Karpas-422 (cell line): ENCODE data around the gene IQCN. TPM values are rescaled to one million over a fixed set of nuclear protein-coding genes. Genes with fewer than 3 reads are reported as not detected.

Source experiments
- DNase-seq: peaks from one replicate; pipeline ENCODE4 v3.0.0-alpha.2; 2015
- H2AFZ ChIP-seq: fragments of 200-600 bp; sonication (generic); 2 replicates; pipeline ENCODE4 v1.6.1; 2014; ENCODE audit warnings: antibody characterized with exemption, low read length, mixed read lengths
- H3K27ac ChIP-seq: fragments of 200-600 bp; sonication (generic); 2 replicates; pipeline ENCODE4 v1.5.1; 2014; ENCODE audit warnings: mild to moderate bottlenecking, low read length, moderate library complexity
- H3K27me3 ChIP-seq: fragments of 200-600 bp; sonication (generic); 2 replicates; pipeline ENCODE4 v1.6.1; 2014; ENCODE audit warnings: low read length, mixed read lengths
- H3K36me3 ChIP-seq: fragments of 200-600 bp; sonication (generic); 2 replicates; pipeline ENCODE4 v1.6.1; 2014; ENCODE audit warnings: low read length, mixed read lengths; ENCODE audit not compliant: insufficient read depth
- H3K4me1 ChIP-seq: fragments of 200-600 bp; sonication (generic); 2 replicates; pipeline ENCODE4 v1.6.1; 2014; ENCODE audit warnings: mild to moderate bottlenecking, low read length, mixed read lengths
- H3K4me2 ChIP-seq: fragments of 200-600 bp; sonication (generic); 2 replicates; pipeline ENCODE4 v1.6.1; 2014; ENCODE audit warnings: low read length, low read depth, mild to moderate bottlenecking; ENCODE audit not compliant: poor library complexity, severe bottlenecking
- H3K4me3 ChIP-seq: fragments of 200-600 bp; sonication (generic); 2 replicates; pipeline ENCODE4 v1.5.1; 2014; ENCODE audit warnings: mild to moderate bottlenecking, antibody characterized with exemption, low read length, mixed read lengths
- H3K79me2 ChIP-seq: fragments of 200-600 bp; sonication (generic); 2 replicates; pipeline ENCODE4 v1.6.1; 2014; ENCODE audit warnings: mild to moderate bottlenecking, low read length, mixed read lengths
- H3K9ac ChIP-seq: fragments of 200-600 bp; sonication (generic); 2 replicates; pipeline ENCODE4 v1.6.0; 2014; ENCODE audit warnings: low read length
- H3K9me2 ChIP-seq: fragments of 200-600 bp; sonication (generic), shearing (Covaris generic); replicated peaks from 2 replicates; pipeline ENCODE4 v1.6.0; 2014; ENCODE audit warnings: mild to moderate bottlenecking, low read length, moderate library complexity; ENCODE audit not compliant: insufficient read depth
- H3K9me3 ChIP-seq: fragments of 300-700, 200-600 bp; sonication (generic); 2 replicates; pipeline ENCODE4 v1.6.1; 2014; ENCODE audit warnings: low read length, mixed read lengths
- H4K20me1 ChIP-seq: fragments of 200-600 bp; sonication (generic); 2 replicates; pipeline ENCODE4 v1.6.1; 2014; ENCODE audit warnings: mild to moderate bottlenecking, antibody characterized with exemption, low read length, low read depth; ENCODE audit not compliant: insufficient read depth
- total RNA-seq: library from RNA; depleted of rRNA; stranded (reverse); fragments of >200 nt; shearing (Covaris generic); gene quantifications from 2 replicates; pipeline ENCODE4 v1.2.3, GENCODE V29; 2014; ENCODE audit warnings: low replicate concordance

The IQCN gene
- total RNA-seq, 1 experiment from 2014 or later = 0.37 TPM

DNA sequence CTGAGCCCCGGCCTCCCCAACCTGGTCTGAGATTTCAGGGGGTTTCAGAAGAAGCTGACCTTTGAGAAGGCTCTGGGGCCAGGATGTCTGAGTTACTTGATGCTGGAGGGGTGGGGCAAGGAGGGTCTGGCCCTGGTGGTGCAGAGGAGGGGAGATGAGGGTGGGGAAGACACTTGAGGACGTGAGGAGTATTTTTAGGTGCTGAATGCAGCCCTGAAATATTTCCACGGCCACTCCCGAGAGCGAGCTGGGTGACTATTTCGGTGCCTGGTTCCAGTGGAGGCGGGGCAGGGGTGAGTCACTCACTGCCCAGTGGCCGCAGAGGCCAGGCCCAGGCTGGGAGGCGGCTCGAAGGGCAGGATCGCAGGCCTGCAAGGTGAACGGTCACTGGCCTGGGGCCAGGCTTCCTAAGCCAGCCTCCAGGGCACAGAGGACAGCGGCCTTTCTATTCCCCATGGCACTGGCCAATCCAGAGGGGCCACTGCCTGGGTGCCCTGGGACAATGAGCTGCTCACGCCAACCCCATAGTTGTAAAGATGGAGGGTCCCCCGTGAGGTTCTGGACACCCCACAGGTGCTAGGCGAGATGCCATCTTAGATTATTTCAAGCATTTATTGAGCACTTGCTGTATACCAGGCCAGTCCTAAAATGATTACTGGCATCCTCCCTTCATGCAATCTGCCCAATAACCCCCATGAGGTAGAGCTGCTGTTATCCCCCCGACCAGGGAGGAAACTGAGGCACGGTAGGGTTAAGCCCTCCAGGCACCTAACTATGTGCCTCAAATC is 26.9 kb upstream of the IQCN start:
- no peak overlapping the region for H3K4me3 ChIP-seq
- no peaks in the 10 kb centered on the region for H3K9me2 ChIP-seq
- H3K27me3 ChIP-seq = no peaks in the 10 kb centered on the region
- no peak overlapping the region for H3K4me2 ChIP-seq
- no peak overlapping the region for H3K9ac ChIP-seq
- no peaks in the 10 kb centered on the region for H3K36me3 ChIP-seq
- no peaks in the 10 kb centered on the region for H3K9me3 ChIP-seq
- no peaks in the 10 kb centered on the region for H4K20me1 ChIP-seq
- H3K27ac ChIP-seq = no peak overlapping the region
- DNase-seq = no peak
- H3K4me1 ChIP-seq = peaks cover 27% of the 10 kb centered on the region
- no peaks in the 10 kb centered on the region for H3K79me2 ChIP-seq
- H2AFZ ChIP-seq = no peak overlapping the region

DNA sequence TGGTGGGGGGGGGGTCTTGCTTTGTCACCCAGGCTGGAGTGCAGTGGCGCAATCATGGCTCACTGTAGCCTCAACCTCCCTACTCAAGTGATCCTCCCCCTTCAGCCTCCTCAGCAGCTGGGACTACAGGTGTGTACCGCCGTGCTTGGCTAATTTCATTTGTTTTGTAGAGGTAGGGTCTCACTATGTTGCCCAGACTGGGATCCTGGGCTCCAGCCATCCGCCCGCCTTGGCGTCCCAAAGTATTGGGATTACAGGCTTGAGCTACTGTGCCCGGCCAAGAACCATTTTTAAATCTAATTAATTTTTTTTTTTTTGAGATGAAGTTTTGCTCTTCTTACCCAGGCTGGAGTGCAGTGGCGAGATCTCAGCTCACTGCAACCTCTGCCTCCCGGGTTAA is 25.4 kb upstream of the IQCN start:
- no peaks in the 10 kb centered on the region for H3K27me3 ChIP-seq
- no peak overlapping the region for H3K4me3 ChIP-seq
- DNase-seq = no peak
- no peaks in the 10 kb centered on the region for H3K9me2 ChIP-seq
- no peak overlapping the region for H3K4me2 ChIP-seq
- no peak overlapping the region for H3K9ac ChIP-seq
- H3K27ac ChIP-seq = no peak overlapping the region
- peaks cover 12% of the 10 kb centered on the region for H3K4me1 ChIP-seq
- no peaks in the 10 kb centered on the region for H3K9me3 ChIP-seq
- H3K36me3 ChIP-seq = no peaks in the 10 kb centered on the region
- no peak overlapping the region for H2AFZ ChIP-seq
- no peaks in the 10 kb centered on the region for H4K20me1 ChIP-seq
- H3K79me2 ChIP-seq = no peaks in the 10 kb centered on the region

DNA sequence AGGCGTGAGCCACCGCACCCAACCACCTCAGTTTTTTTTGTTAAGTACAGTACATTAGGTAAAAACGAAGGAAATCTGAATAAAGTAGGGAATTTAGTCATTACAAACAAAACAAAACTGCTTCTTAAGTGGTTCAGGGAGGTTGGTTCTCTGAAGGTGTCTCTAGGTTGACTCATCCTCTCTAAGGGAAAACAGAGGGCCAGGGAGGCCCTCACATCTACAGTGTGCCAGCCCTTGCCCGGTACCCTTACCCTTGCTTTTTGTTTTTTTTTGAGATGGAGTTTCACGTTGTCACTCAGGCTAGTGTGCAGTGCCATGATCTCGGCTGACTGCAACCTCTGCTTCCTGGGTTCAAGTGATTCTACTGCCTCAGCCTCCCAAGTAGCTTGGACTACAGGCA is 24.3 kb upstream of the IQCN start:
- Histone ChIP-seq H4K20me1 (no peaks in the 10 kb centered on the region), H3K4me1 (peaks cover 2% of the 10 kb centered on the region), H2AFZ (no peak overlapping the region), H3K9me3 (no peaks in the 10 kb centered on the region), H3K79me2 (no peaks in the 10 kb centered on the region), H3K4me3 (no peak overlapping the region), H3K9ac (no peak overlapping the region), H3K27ac (no peak overlapping the region), H3K9me2 (no peaks in the 10 kb centered on the region), H3K27me3 (no peaks in the 10 kb centered on the region), H3K36me3 (no peaks in the 10 kb centered on the region), H3K4me2 (no peak overlapping the region)
- no peak for DNase-seq

DNA sequence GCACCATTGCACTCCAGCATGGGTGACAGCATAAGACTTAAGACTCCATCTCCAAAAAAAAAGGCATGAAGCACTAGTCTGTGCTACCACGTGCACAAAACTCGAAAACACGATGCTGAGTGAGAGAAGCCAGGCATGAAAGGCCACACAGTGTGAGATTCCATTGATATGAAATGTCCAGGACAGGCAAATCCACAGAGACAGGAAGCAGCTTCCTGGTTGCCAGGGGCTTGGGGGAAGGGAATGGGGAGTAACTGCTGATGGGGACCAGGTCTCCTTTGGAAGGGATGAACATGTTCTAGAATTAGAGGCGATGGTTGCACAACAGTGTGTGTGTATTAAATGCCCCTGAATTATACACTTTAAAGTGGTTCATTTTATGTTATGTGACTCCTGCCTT is 23.1 kb upstream of the IQCN start:
- Histone ChIP-seq H3K9me3 (no peaks in the 10 kb centered on the region), H3K27ac (no peak overlapping the region), H3K4me1 (peaks cover 12% of the 10 kb centered on the region), H3K9me2 (no peaks in the 10 kb centered on the region), H3K27me3 (no peaks in the 10 kb centered on the region), H3K4me3 (no peak overlapping the region), H2AFZ (no peak overlapping the region), H3K36me3 (no peaks in the 10 kb centered on the region), H3K9ac (no peak overlapping the region), H3K79me2 (no peaks in the 10 kb centered on the region), H3K4me2 (no peak overlapping the region), H4K20me1 (no peaks in the 10 kb centered on the region)
- no peak for DNase-seq

DNA sequence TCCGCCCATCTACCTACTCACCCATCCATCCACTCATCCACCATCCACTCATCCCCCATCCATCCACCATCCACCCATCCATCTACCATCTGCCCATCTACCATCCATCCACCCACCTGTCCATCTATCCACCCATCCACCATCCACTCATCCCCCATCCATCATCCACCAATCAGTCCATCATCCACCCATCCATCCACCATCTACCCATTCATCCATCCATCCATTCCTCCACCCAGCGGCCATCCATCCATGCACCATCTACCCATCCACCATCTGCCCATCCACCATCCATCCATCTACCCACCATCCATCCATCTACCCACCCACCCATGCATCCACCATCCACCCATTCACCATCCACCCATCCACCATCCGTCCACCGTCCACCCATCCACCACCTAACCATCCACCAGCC is 20.8 kb upstream of the IQCN start:
- no peaks in the 10 kb centered on the region for H3K27me3 ChIP-seq
- no peaks in the 10 kb centered on the region for H3K9me3 ChIP-seq
- H3K79me2 ChIP-seq = no peaks in the 10 kb centered on the region
- H3K9me2 ChIP-seq = no peaks in the 10 kb centered on the region
- H3K4me2 ChIP-seq = no peak overlapping the region
- no peaks in the 10 kb centered on the region for H4K20me1 ChIP-seq
- peaks cover 31% of the 10 kb centered on the region for H3K4me1 ChIP-seq
- no peak for DNase-seq
- H3K27ac ChIP-seq = no peak overlapping the region
- H2AFZ ChIP-seq = no peak overlapping the region
- no peaks in the 10 kb centered on the region for H3K36me3 ChIP-seq
- H3K9ac ChIP-seq = no peak overlapping the region
- H3K4me3 ChIP-seq = no peak overlapping the region

DNA sequence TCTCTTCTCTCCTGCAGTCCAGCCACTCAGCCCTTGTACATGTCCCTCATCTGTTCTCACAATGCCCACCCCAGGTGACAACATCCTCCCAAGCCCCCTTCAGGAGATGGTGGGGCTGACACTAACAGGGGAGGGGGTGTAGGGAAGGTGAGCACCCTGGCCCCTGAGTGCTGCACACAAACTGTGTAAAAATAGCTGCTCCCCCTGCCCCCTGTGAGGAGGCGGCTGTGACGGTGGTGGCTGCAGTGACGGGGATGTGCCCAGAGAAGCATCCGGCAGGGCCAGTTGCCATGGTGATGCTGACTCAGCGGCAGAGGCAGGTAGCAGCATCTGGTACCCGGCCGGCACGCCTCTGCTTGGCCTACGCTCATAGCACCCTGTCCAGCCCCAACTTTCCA is 20.2 kb upstream of the IQCN start:
- no peaks in the 10 kb centered on the region for H3K9me2 ChIP-seq
- no peaks in the 10 kb centered on the region for H3K9me3 ChIP-seq
- H4K20me1 ChIP-seq = no peaks in the 10 kb centered on the region
- no peak overlapping the region for H3K27ac ChIP-seq
- no peak overlapping the region for H3K9ac ChIP-seq
- H3K79me2 ChIP-seq = no peaks in the 10 kb centered on the region
- DNase-seq = peak; percentile 76
- no peak overlapping the region for H2AFZ ChIP-seq
- no peaks in the 10 kb centered on the region for H3K36me3 ChIP-seq
- no peak overlapping the region for H3K4me3 ChIP-seq
- peaks cover 31% of the 10 kb centered on the region for H3K4me1 ChIP-seq
- no peaks in the 10 kb centered on the region for H3K27me3 ChIP-seq
- H3K4me2 ChIP-seq = no peak overlapping the region

DNA sequence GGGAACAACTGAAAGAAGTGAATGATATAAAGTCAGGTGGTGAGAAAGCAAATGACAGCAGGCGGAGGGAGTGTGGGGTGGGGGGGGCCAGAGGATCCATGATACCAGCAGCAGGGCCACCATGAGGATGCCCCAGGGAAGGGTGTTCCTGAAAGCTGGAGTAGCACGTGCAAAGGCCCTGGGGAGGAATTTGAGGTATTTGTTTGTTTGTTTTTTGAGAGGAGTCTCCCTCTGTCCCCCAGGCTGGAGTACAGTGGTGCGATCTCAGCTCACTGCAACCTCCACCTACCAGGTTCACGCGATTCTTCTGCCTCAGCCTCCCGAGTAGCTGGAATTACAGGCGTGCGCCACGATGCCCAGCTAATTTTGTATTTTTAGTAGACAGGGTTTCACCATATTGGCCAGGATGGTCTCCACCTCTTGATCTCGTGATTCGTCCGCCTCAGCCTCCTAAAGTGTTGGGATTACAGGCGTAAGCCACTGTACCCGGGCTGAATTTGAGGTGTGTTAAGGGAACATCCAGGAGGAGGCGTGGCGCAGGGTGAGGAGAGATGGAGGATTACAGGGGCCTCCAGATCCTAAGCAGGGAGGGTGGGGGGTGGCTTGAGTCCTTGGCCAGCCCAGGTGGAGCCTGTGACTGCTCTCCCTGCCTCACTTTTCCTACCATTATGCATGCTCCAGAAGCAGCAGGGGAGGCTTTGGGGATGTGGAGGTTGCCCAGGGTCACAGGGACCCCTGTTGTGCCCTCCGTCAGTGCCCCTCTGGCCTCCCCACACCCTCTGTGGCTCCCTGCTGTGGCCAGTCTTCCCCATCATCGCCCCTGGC is 19.6 kb upstream of the IQCN start:
- H3K4me3 ChIP-seq = no peak overlapping the region
- no peaks in the 10 kb centered on the region for H3K9me2 ChIP-seq
- no peak overlapping the region for H3K27ac ChIP-seq
- H3K4me1 ChIP-seq = peaks cover 31% of the 10 kb centered on the region
- no peaks in the 10 kb centered on the region for H3K9me3 ChIP-seq
- no peaks in the 10 kb centered on the region for H3K27me3 ChIP-seq
- H2AFZ ChIP-seq = no peak overlapping the region
- no peak overlapping the region for H3K4me2 ChIP-seq
- no peaks in the 10 kb centered on the region for H3K36me3 ChIP-seq
- H4K20me1 ChIP-seq = no peaks in the 10 kb centered on the region
- no peaks in the 10 kb centered on the region for H3K79me2 ChIP-seq
- no peak for DNase-seq
- 0 out of 2 replicates have a peak overlapping the region, but pooled peaks have one; percentile 78 for H3K9ac ChIP-seq

DNA sequence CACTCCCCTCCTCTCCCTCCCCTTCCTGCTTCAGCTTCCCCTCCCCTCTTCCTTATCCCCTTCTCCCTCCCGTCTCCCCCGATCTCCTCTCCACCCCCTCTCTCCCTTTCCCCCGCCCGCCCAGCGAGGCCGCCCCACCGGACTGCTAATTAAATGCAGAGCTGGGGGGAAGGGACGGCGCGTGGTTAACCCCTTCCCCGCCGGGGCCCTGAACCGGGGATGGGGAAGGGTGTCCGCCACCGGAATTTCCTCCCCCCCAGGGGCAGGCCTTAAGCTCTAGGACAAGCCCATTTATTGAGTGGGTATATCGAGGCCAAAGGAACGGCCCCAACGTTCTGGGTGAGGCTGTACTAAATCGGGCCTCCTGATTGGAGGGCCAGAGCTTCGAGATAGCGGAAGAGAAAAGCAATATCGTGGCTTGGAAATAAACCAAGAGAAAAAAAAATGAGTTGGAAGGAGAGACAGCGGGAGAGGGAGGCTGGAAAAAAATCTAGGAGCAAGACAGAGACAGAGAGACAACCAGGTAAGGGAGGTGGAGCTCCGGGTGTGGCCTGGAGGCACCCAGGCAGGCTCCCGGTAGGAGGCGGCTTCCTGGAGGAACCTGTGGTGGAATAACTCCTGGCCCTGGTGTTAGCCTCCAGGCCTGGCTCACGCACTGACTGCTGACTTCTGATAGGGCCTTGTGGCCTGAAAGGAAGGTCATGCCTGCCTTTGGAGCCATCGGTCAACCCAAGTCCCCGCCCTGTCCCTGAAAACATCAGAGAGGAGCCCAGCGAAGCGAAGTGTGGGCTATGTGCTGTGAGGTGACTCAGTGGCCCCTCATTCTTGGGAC is 18.8 kb upstream of the IQCN start:
- Histone ChIP-seq H3K4me2 (peak overlapping the region; percentile 79), H3K27ac (no peak overlapping the region), H3K4me1 (peaks cover 31% of the 10 kb centered on the region), H3K9ac (peak overlapping the region; percentile 78), H3K79me2 (no peaks in the 10 kb centered on the region), H3K4me3 (peak overlapping the region; percentile 69), H3K27me3 (no peaks in the 10 kb centered on the region), H3K9me3 (no peaks in the 10 kb centered on the region), H2AFZ (peak overlapping the region; percentile 67; the same call in 1 of the 2 replicates), H3K36me3 (no peaks in the 10 kb centered on the region), H3K9me2 (no peaks in the 10 kb centered on the region), H4K20me1 (no peaks in the 10 kb centered on the region)
- no peak for DNase-seq
